B cell (primary cell): ENCODE results near the gene HDHD2. TPM values are rescaled to one million over a fixed set of nuclear protein-coding genes. Genes with fewer than 3 reads are reported as not detected.
"Not testable (repeated sequence)": the region's sequence is repeated elsewhere in the genome, so short reads cannot be mapped to it uniquely, and the experiment has no call there.

Experiments used
- ATAC-seq: fragments of 200-7000 bp; cut with Tn5 transposase; one replicate; pipeline ENCODE4 v1.10.0; 2021; ENCODE audit warnings: low read depth, mild to moderate bottlenecking, moderate number of reproducible peaks, moderate library complexity
- CTCF ChIA-PET: fragments of 350-600 bp; sonication (Branson Sonifier 250); formaldehyde crosslinking; loops from one replicate; lab custom pipeline; 2021; ENCODE audit warnings: antibody characterized with exemption, inconsistent platforms; lab: Charles Lee
- POLR2A ChIA-PET: fragments of 350-600 bp; sonication (Branson Sonifier 250); formaldehyde crosslinking; loops from one replicate; lab custom pipeline; 2021; ENCODE audit warnings: antibody characterized with exemption; lab: Charles Lee
- DNase-seq: peaks from one replicate; pipeline ENCODE4 v3.0.0; 2013
- H2AFZ ChIP-seq: 2 replicates; pipeline ENCODE4 v1.6.1; 2012; ENCODE audit warnings: mild to moderate bottlenecking, low read depth, low read length; ENCODE audit not compliant: insufficient read depth, poor library complexity, severe bottlenecking
- H3K27ac ChIP-seq, 2 donors: 1 replicate in 1 of 2; 2 replicates in 1 of 2; pipeline ENCODE4 v1.5.1; 2012 to 2013; ENCODE audit warnings: low read length in 2 of 2, mild to moderate bottlenecking in 2 of 2, moderate library complexity in 1 of 2
- H3K27me3 ChIP-seq, 4 experiments: fragments of 200-600 bp in 1 of 4; sonication (generic) in 1 of 4; replicated peaks in 1 of 4; 1 replicate in 2 of 4; 2 replicates in 2 of 4; pipeline versions ENCODE4 v1.6.1 to v1.7.0; 2013 to 2016; ENCODE audit warnings: low read length in 3 of 4, mild to moderate bottlenecking in 2 of 4, mixed read lengths in 1 of 4, moderate library complexity in 1 of 4; ENCODE audit not compliant: insufficient read depth in 4 of 4, control insufficient read depth in 3 of 4; ENCODE audit errors: control extremely low read depth in 1 of 4
- H3K36me3 ChIP-seq, 2 experiments: replicated peaks in 1 of 2; 1 replicate in 1 of 2; 2 replicates in 1 of 2; pipeline versions ENCODE4 v1.6.1 to v1.7.1; 2013; ENCODE audit warnings: low read length in 1 of 2; ENCODE audit not compliant: insufficient read depth in 2 of 2, control insufficient read depth in 1 of 2; ENCODE audit errors: control extremely low read depth in 1 of 2, extremely low read depth in 1 of 2
- H3K4me1 ChIP-seq, 2 donors: fragments of 200-600 bp in 1 of 2; sonication (generic) in 1 of 2; 1 replicate in 1 of 2; 2 replicates in 1 of 2; pipeline versions ENCODE4 v1.5.1 to v1.6.1; 2013 to 2017; ENCODE audit warnings: low read length in 2 of 2; ENCODE audit not compliant: control insufficient read depth in 2 of 2, insufficient read depth in 2 of 2
- H3K4me2 ChIP-seq: replicated peaks from 2 replicates; pipeline ENCODE3; 2012; ENCODE audit warnings: mild to moderate bottlenecking, low read depth, low read length; ENCODE audit not compliant: poor library complexity, severe bottlenecking
- H3K4me3 ChIP-seq, 5 experiments: fragments of 200-600 bp in 1 of 5; sonication (generic) in 1 of 5; 1 replicate in 3 of 5; 2 replicates in 2 of 5; pipeline versions ENCODE4 v1.5.1 to v1.7.0; 2011 to 2016; ENCODE audit warnings: low read length in 4 of 5, mild to moderate bottlenecking in 4 of 5, low read depth in 2 of 5, control low read depth in 1 of 5, moderate library complexity in 1 of 5; ENCODE audit not compliant: insufficient read depth in 1 of 5; ENCODE audit errors: control extremely low read depth in 1 of 5, extremely low read depth in 1 of 5
- H3K79me2 ChIP-seq: fragments of 200-600 bp; sonication (generic); one replicate; pipeline ENCODE4 v1.6.0; 2016; ENCODE audit warnings: low read length; ENCODE audit not compliant: control insufficient read depth, insufficient read depth
- H3K9ac ChIP-seq: fragments of 200-600 bp; sonication (generic); 2 replicates; pipeline ENCODE4 v1.6.1; 2017; ENCODE audit warnings: mild to moderate bottlenecking, low read length, moderate library complexity
- H3K9me3 ChIP-seq, 3 donors: one replicate each; pipeline versions ENCODE4 v1.6.1 to v1.7.1; 2013; ENCODE audit warnings: low read length in 2 of 3; ENCODE audit not compliant: control insufficient read depth in 2 of 3, insufficient read depth in 1 of 3; ENCODE audit errors: control extremely low read depth in 1 of 3
- H4K20me1 ChIP-seq: 2 replicates; pipeline ENCODE4 v1.6.0; 2012; ENCODE audit warnings: mild to moderate bottlenecking, low read length; ENCODE audit not compliant: insufficient read depth, control insufficient read depth, poor library complexity, severe bottlenecking
- H3K27ac Mint-ChIP-seq: one replicate; pipeline ENCODE4 v1.8.0; 2021; ENCODE audit warnings: mixed read lengths
- H3K27me3 Mint-ChIP-seq: one replicate; pipeline ENCODE4 v1.8.0; 2021; ENCODE audit warnings: mixed read lengths
- H3K4me1 Mint-ChIP-seq: one replicate; pipeline ENCODE4 v1.8.0; 2021; ENCODE audit warnings: mixed read lengths
- H3K4me3 Mint-ChIP-seq: one replicate; pipeline ENCODE4 v1.8.0; 2021; ENCODE audit warnings: mixed read lengths
- H3K9me3 Mint-ChIP-seq: one replicate; pipeline ENCODE4 v1.8.0; 2022; ENCODE audit warnings: mixed read lengths; ENCODE audit not compliant: insufficient read depth
- EZH2 ChIP-seq: IDR thresholded peaks from 2 replicates; pipeline ENCODE4 v1.6.1; 2012; ENCODE audit warnings: borderline replicate concordance, low read depth, mild to moderate bottlenecking, moderate library complexity, low read length; ENCODE audit not compliant: insufficient read depth, poor library complexity, severe bottlenecking
- WGBS: methylation state at CpG from one replicate; pipeline ENCODE4 v1.1.5; 2013; ENCODE audit warnings: missing lambda C conversion rate; ENCODE audit not compliant: insufficient coverage; 5-methylcytosine and 5-hydroxymethylcytosine counted together
- intact Hi-C: fragments of 100-400 bp; cut with micrococcal nuclease; formaldehyde crosslinking; loops from one replicate; pipeline ENCODE4 v1.10.0; 2022
- polyA minus RNA-seq: library from RNA; depleted of rRNA, polyadenylated mRNA; stranded (reverse); fragments of >200 nt; gene quantifications from 2 replicates; pipeline ENCODE4 v1.2.3, GENCODE V29; 2012
- polyA plus RNA-seq: library from polyadenylated mRNA; depleted of rRNA; stranded (reverse); fragments of >200 nt; gene quantifications from 2 replicates; pipeline ENCODE4 v1.2.3, GENCODE V29; 2012
- total RNA-seq, 2 donors: library from RNA; stranded (reverse); fragments of 120-200 nt in 1 of 2; gene quantifications; 1 replicate in 1 of 2; 2 replicates in 1 of 2; pipeline versions ENCODE4 v1.2.3 to v1.2.4, GENCODE V29; 2013 to 2022
- TF ChIP-seq, protein P1 (sequence below): fragments of 200-600 bp; IDR thresholded peaks from one replicate; pipeline ENCODE4 v1.8.0; 2022; ENCODE audit warnings: antibody characterized with exemption, mild to moderate bottlenecking

HDHD2 gene, protein sequence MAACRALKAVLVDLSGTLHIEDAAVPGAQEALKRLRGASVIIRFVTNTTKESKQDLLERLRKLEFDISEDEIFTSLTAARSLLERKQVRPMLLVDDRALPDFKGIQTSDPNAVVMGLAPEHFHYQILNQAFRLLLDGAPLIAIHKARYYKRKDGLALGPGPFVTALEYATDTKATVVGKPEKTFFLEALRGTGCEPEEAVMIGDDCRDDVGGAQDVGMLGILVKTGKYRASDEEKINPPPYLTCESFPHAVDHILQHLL
- total RNA-seq (43.9 and 45.5 TPM in 2 replicates), polyA plus RNA-seq (7.3 and 9.0 TPM in 2 replicates), polyA minus RNA-seq (10.7 and 12.2 TPM in 2 replicates)
- 26.2 TPM for total RNA-seq (2013)

DNA sequence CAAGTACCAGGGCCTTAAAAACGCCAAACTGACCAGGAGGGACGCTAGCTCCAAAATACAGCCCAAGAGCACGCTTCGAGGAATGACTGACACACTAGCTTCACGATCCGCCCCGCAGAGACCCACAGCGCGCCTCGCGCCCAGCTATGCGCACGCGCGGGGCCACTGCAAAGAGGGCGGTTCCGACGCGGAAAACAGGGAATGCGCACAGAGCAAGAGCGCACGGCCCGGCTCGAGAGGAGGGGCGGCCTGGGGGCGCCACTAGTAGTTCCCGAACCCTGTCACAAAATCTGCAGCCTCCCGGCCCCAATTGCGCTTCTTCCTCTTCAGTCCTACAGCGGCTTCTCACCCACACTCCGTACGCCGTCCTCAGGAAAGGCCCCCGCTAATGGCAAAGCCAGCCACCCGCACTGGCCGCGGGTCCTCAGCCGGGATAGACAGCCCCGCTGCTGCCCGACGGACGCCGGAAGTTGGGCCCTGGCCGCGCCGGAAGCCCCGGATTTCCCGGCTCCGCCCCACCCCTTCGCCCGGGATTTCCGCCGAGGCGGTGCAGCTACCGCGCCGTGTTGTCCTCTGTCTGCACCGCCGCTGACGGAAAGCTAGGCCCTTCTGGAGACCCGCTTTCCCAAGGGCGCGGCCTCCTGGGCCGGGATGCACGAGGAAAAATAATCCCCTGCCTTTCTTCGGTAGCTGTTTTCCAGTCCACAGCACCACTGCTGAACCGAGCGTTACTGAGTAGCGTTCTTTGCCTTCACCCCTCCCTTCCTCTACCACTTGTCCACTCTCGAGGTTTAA is at the start of gene HDHD2:
Gene HDHD2, minus strand, starts transcription at position 472 of the 795 bp plus-strand sequence. CDS start 14,061 bp downstream, outside the sequence.
- Histone ChIP-seq H4K20me1 (peaks cover 5% of the 10 kb centered on the region), H2AFZ (peak within 1 kb of the TSS; percentile 98), H3K27ac (peak within 1 kb of the TSS; percentile 48 to 89), H3K36me3 (peaks cover 0 to 7% of the 10 kb centered on the region in 2 experiments), H3K4me3 (peak within 1 kb of the TSS; percentile 73 to 97 (median 87)), H3K9ac (peak within 1 kb of the TSS; percentile 85), H3K79me2 (peaks cover 43% of the 10 kb centered on the region), H3K4me1 (peaks cover 14 to 15% of the 10 kb centered on the region in 2 donors), H3K9me3 (peaks cover 0 to 4% (median 0%) of the 10 kb centered on the region in 3 donors), H3K4me2 (peak within 1 kb of the TSS; percentile 83), H3K27me3 (no peaks in the 10 kb centered on the region)
- Mint-ChIP-seq H3K27ac (peak within 1 kb of the TSS; percentile 92), H3K4me1 (peaks cover 35% of the 10 kb centered on the region), H3K9me3 (no peaks in the 10 kb centered on the region), H3K27me3 (no peaks in the 10 kb centered on the region), H3K4me3 (peak within 1 kb of the TSS; percentile 95)
- ChIA-PET CTCF (interaction anchor here (0.6 to 1.7 kb wide), 4 partner anchors 14 to 599 kb away, joined by 3 to 5 read pairs (median 4); no protein-coding TSS in a partner anchor), POLR2A (interaction anchor here (1.1 to 1.2 kb wide), 2 partner anchors 26 to 233 kb away, joined by 3 to 5 read pairs; partner anchors contain the start of genes IER3IP1, KATNAL2 and PIAS2)
- ATAC-seq = peak; percentile 77
- no peak for TF ChIP-seq EZH2
- TF ChIP-seq, protein P1, sequence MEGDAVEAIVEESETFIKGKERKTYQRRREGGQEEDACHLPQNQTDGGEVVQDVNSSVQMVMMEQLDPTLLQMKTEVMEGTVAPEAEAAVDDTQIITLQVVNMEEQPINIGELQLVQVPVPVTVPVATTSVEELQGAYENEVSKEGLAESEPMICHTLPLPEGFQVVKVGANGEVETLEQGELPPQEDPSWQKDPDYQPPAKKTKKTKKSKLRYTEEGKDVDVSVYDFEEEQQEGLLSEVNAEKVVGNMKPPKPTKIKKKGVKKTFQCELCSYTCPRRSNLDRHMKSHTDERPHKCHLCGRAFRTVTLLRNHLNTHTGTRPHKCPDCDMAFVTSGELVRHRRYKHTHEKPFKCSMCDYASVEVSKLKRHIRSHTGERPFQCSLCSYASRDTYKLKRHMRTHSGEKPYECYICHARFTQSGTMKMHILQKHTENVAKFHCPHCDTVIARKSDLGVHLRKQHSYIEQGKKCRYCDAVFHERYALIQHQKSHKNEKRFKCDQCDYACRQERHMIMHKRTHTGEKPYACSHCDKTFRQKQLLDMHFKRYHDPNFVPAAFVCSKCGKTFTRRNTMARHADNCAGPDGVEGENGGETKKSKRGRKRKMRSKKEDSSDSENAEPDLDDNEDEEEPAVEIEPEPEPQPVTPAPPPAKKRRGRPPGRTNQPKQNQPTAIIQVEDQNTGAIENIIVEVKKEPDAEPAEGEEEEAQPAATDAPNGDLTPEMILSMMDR = no peak
- WGBS = under 1% methylated on average over 70 of the region's 70 CpGs
- intact Hi-C loops = loop anchor here (1.0 to 10.0 kb wide), 4 partner anchors 26 to 1045 kb away; partner anchors contain the start of genes HAUS1, IER3IP1, KATNAL2 and PIAS2
- peak; percentile 73 for DNase-seq

DNA sequence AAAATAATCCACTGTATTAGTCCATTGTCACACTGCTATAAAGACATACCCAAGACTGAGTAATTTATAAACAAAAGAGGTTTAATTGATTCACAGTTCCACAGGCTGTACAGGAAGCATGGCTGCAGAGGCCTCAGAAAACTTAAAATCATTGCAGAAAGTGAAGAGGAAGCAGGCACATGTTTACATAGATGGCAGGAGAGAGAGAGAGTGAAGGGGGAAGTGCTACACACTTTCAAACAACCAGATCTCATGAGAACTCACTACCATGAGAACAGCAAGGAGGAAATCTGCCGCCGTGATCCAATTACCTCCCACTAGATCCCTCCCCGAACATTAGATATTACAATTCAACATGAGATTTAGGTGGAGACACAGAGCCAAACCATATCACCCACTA is 45.7 kb upstream of the HDHD2 start:
- H3K79me2 ChIP-seq, H3K9me3 ChIP-seq, ATAC-seq, H4K20me1 ChIP-seq, H3K4me3 ChIP-seq, H3K27ac ChIP-seq, H3K4me2 ChIP-seq, DNase-seq, H3K9me3 Mint-ChIP-seq, intact Hi-C loops, H3K9ac ChIP-seq, POLR2A ChIA-PET, H3K27me3 ChIP-seq, H3K36me3 ChIP-seq: not testable (repeated sequence)
- H3K27me3 Mint-ChIP-seq = peaks cover 10% of the 10 kb centered on the region
- peak overlapping the region; percentile 69 for H3K27ac Mint-ChIP-seq
- H3K4me3 Mint-ChIP-seq = peak overlapping the region; percentile 9
- CTCF ChIA-PET = interaction anchor here (2.0 kb wide), 1 partner anchor 9 kb away, joined by 10 read pairs; no protein-coding TSS in a partner anchor
- peaks cover 13 to 17% of the 10 kb centered on the region in 2 donors for H3K4me1 ChIP-seq
- H2AFZ ChIP-seq = peak overlapping the region; percentile 60
- WGBS = no CpG with 5 or more reads among the region's 3 CpGs
- H3K4me1 Mint-ChIP-seq = peaks cover 17% of the 10 kb centered on the region
